K562 (cell line): ENCODE results near the gene BAG5. TPM values are rescaled to one million over a fixed set of nuclear protein-coding genes. Genes with fewer than 3 reads are reported as not detected.

Experiments
- CBX5 ChIP-seq: IDR thresholded peaks from 2 replicates; pipeline ENCODE4 v1.6.1; 2014; ENCODE audit warnings: low read depth, borderline replicate concordance
- CBX8 ChIP-seq: fragments of 200-600 bp; sonication (generic); IDR thresholded peaks from 2 replicates; pipeline ENCODE4 v1.6.1; 2012; ENCODE audit warnings: borderline replicate concordance, mixed run types, low read depth, mild to moderate bottlenecking, moderate library complexity, mixed read lengths, low read length, control low read depth, inconsistent platforms; ENCODE audit not compliant: poor library complexity, severe bottlenecking; ENCODE audit errors: extremely low read depth
- CGGBP1 ChIP-seq: fragments of 250-450 bp; sonication (Bioruptor Pico); IDR thresholded peaks from 2 replicates; pipeline ENCODE4 v1.9.0; 2021; ENCODE audit warnings: mild to moderate bottlenecking
- E2F6 ChIP-seq, 2 experiments: IDR thresholded peaks; 2 replicates each; pipeline ENCODE4 v1.6.1; 2011; ENCODE audit warnings: borderline replicate concordance in 1 of 2, control low read depth in 1 of 2, low read depth in 1 of 2, low read length in 1 of 2, mild to moderate bottlenecking in 1 of 2, mixed read lengths in 1 of 2, moderate library complexity in 1 of 2; ENCODE audit not compliant: insufficient read depth in 1 of 2, insufficient read length in 1 of 2, poor library complexity in 1 of 2, severe bottlenecking in 1 of 2; ENCODE audit errors: extremely low read depth in 1 of 2
- EZH2 ChIP-seq: IDR thresholded peaks from 2 replicates; pipeline ENCODE4 v1.6.1; 2012; ENCODE audit warnings: low read depth, mild to moderate bottlenecking, inconsistent platforms, low read length, borderline replicate concordance
- FOXK2 ChIP-seq, 2 experiments: fragments of 450-650 bp; IDR thresholded peaks in 1 of 2; conservative IDR thresholded peaks in 1 of 2; 2 replicates each; pipeline ENCODE4 v1.6.1; 2016; ENCODE audit warnings: low read depth in 2 of 2, mild to moderate bottlenecking in 1 of 2
- GABPB2 ChIP-seq: fragments of 250-450 bp; sonication (Bioruptor Pico); conservative IDR thresholded peaks from 2 replicates; pipeline ENCODE4 v1.5.1; 2021; ENCODE audit warnings: mild to moderate bottlenecking
- HIVEP1 ChIP-seq: fragments of 250-450 bp; sonication (Bioruptor Pico); IDR thresholded peaks from 2 replicates; pipeline ENCODE4 v1.4.0; 2020; ENCODE audit warnings: mild to moderate bottlenecking
- HNRNPLL ChIP-seq: fragments of 200-400 bp; formaldehyde crosslinking; IDR thresholded peaks from 2 replicates; pipeline ENCODE4 v1.6.1; 2017; ENCODE audit warnings: low read length, low read depth, mild to moderate bottlenecking; ENCODE audit not compliant: poor library complexity, severe bottlenecking
- L3MBTL2 ChIP-seq: fragments of 450-650 bp; IDR thresholded peaks from 2 replicates; pipeline ENCODE4 v1.6.1; 2016; ENCODE audit warnings: mild to moderate bottlenecking, moderate library complexity
- LCOR ChIP-seq: sonication (generic); formaldehyde crosslinking; IDR thresholded peaks from 2 replicates; pipeline ENCODE4 v1.8.0; 2022; ENCODE audit warnings: mild to moderate bottlenecking, missing genetic modification reagents
- MAZ ChIP-seq, 2 experiments: fragments of 450-650 bp in 1 of 2; sonication (generic) in 1 of 2; formaldehyde crosslinking; IDR thresholded peaks in 1 of 2; conservative IDR thresholded peaks in 1 of 2; 2 replicates each; pipeline versions ENCODE4 v1.4.0 to v1.5.0; 2020; ENCODE audit warnings: mild to moderate bottlenecking in 1 of 2, missing genetic modification reagents in 1 of 2
- NKRF ChIP-seq: fragments of 450-650 bp; IDR thresholded peaks from 2 replicates; pipeline ENCODE4 v1.6.1; 2016; ENCODE audit warnings: borderline replicate concordance
- NR2F6 ChIP-seq: fragments of 450-650 bp; formaldehyde crosslinking; IDR thresholded peaks from 2 replicates; pipeline ENCODE4 v1.4.0; 2020; ENCODE audit warnings: mild to moderate bottlenecking
- TCF7L2 ChIP-seq: fragments of 150-350 bp; IDR thresholded peaks from 2 replicates; pipeline ENCODE4 v1.6.1; 2016; ENCODE audit warnings: low read depth, mild to moderate bottlenecking, low read length, moderate library complexity
- USF1 ChIP-seq: sonication (generic); formaldehyde crosslinking; IDR thresholded peaks from 2 replicates; pipeline ENCODE4 v1.9.0; 2022; ENCODE audit warnings: mild to moderate bottlenecking, missing genetic modification reagents
- ZFP30 ChIP-seq: fragments of 250-450 bp; sonication (Bioruptor Pico); IDR thresholded peaks from 2 replicates; pipeline ENCODE4 v1.8.0; 2022; ENCODE audit warnings: moderate library complexity, mild to moderate bottlenecking, inconsistent platforms, borderline replicate concordance
- ZNF282 ChIP-seq: sonication (generic); formaldehyde crosslinking; IDR thresholded peaks from 2 replicates; pipeline ENCODE4 v1.8.1; 2023; ENCODE audit warnings: missing genetic modification reagents
- ZNF75A ChIP-seq: fragments of 450-650 bp; formaldehyde crosslinking; IDR thresholded peaks from 2 replicates; pipeline ENCODE4 v1.4.0; 2020; ENCODE audit warnings: mild to moderate bottlenecking
- ZNF77 ChIP-seq: fragments of 250-450 bp; sonication (Bioruptor Pico); IDR thresholded peaks from 2 replicates; pipeline ENCODE4 v1.5.0; 2020
- ZNF780A ChIP-seq: fragments of 250-450 bp; sonication (Bioruptor Pico); IDR thresholded peaks from 2 replicates; pipeline ENCODE4 v1.5.0; 2021; ENCODE audit warnings: mild to moderate bottlenecking
- ZSCAN29 ChIP-seq: fragments of 450-650 bp; IDR thresholded peaks from 2 replicates; pipeline ENCODE4 v1.6.1; 2017
- ZSCAN32 ChIP-seq: fragments of 450-650 bp; formaldehyde crosslinking; IDR thresholded peaks from 2 replicates; pipeline ENCODE4 v1.4.0; 2020; ENCODE audit warnings: mild to moderate bottlenecking, moderate library complexity
- polyA plus RNA-seq, 8 experiments: library from polyadenylated mRNA; depleted of rRNA in 4 of 8; stranded (reverse) in 5 of 8; unstranded in 3 of 8; fragments of >200 nt; fragmentation: Nextera tagmentation in 2 of 8; fragmentation: Illumina TruSeq in 1 of 8; extraction: Ambion mirVana in 2 of 8; extraction: Trizol in 1 of 8; gene quantifications; 2 replicates each; pipeline versions ENCODE4 v1.2.1 to v1.2.3, GENCODE V29; 2011 to 2014; ENCODE audit warnings: inconsistent platforms in 1 of 8, missing spikeins in 1 of 8
- total RNA-seq, 7 experiments: library from RNA; depleted of rRNA in 6 of 7; stranded (reverse); fragments of >200 nt in 6 of 7; fragmentation: Illumina TruSeq in 2 of 7; extraction: Trizol in 2 of 7; gene quantifications; 2 replicates each; pipeline versions ENCODE4 v1.2.1 to v1.2.3, GENCODE V29; 2011 to 2021; ENCODE audit warnings: low replicate concordance in 1 of 7

BAG5 gene
- total and polyA plus RNA-seq, 9 of the 15 experiments (the other 6 are each of a cell fraction or from before 2014, with no cell fraction given), result 7.9 to 21.4 (median 13.2) TPM

DNA sequence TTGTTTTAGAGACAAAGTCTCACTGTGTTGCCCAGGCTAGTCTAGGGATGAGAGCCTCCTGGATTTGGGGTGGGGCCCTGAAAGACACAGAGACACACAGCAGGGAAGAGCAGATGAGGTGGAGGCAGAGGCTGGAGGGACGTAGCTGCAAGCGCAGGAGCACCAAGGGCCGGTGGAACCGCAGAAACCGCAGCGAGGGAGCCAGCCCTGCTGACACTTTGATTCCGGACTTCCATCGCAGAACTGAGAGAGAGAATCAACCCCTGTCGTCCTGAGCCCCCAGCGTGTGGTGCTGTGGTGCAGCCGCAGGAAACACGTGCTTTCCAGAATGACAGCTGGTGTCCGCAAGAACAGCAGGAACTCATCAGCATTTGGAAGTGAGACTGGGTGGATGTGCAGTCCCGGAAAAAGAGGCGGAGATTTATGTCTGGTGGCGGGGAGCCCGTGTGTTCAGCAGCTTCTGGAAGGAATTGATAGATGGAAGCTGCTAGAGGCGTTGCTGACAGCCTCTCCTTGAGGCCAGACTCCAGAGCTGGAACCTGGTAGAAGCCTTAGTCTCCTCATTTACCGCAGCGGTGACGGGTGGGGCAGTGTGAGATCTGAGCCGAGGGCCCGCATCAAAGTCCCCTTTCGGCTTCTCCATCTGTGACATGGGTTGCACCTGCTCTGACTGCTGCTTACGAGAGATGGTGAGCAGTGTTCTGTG lies 44.7 kb upstream of the BAG5 start (continued):
- peak; percentile 64; the same call in 1 of the 2 replicates for TF ChIP-seq NKRF
- TF ChIP-seq CGGBP1 (CRISPR knock-in tag), result no peak
- no peak for TF ChIP-seq TCF7L2
- peak; percentile 64; the same call in 1 of the 2 replicates for TF ChIP-seq USF1 (CRISPR knock-in tag)
- TF ChIP-seq LCOR (CRISPR knock-in tag), result no peak
- TF ChIP-seq ZNF77, result no peak
- peak in 1 of 2 experiments; percentile 34; a peak in 1 of 4 replicates for TF ChIP-seq MAZ (CRISPR knock-in tag; conservative IDR thresholded peaks at IDR 0.05 in 1 of 2, IDR thresholded peaks at IDR 0.05 in 1 of 2)
- TF ChIP-seq ZSCAN32, result no peak
- TF ChIP-seq EZH2, result no peak
- TF ChIP-seq ZFP30 (CRISPR knock-in tag), result no peak
- no peak for TF ChIP-seq GABPB2 (CRISPR knock-in tag)
- TF ChIP-seq ZNF75A (CRISPR knock-in tag), result no peak
- TF ChIP-seq E2F6 (IDR thresholded peaks at IDR 0.05; ENCODE audit: borderline replicate concordance in 1 of 2, extremely low read depth in 1 of 2, insufficient read depth in 1 of 2, insufficient read length in 1 of 2, low read depth in 1 of 2, low read length in 1 of 2, poor library complexity in 1 of 2, severe bottlenecking in 1 of 2), result peak; percentile 23 to 74
- TF ChIP-seq NR2F6 (CRISPR knock-in tag), result no peak
- TF ChIP-seq CBX8, result no peak
- no peak for TF ChIP-seq ZNF282 (CRISPR knock-in tag)
- TF ChIP-seq ZSCAN29, result no peak
- no peak for TF ChIP-seq CBX5
- TF ChIP-seq L3MBTL2, result peak; percentile 85
- TF ChIP-seq ZNF780A (CRISPR knock-in tag), result no peak
- peak; percentile 39 for TF ChIP-seq HNRNPLL
- no peak for TF ChIP-seq HIVEP1
- TF ChIP-seq FOXK2 (conservative IDR thresholded peaks at IDR 0.05 in 1 of 2, IDR thresholded peaks at IDR 0.05 in 1 of 2; ENCODE audit: low read depth in 2 of 2), result peak; percentile 35 to 56; a peak in 1 of 4 replicates
